GM12878 (cell line): ENCODE results near the gene B4GALT3. TPM values are rescaled to one million over a fixed set of nuclear protein-coding genes. Genes with fewer than 3 reads are reported as not detected.

Source experiments
- ATAC-seq: fragments of 200-7000 bp; cut with Tn5 transposase; 3 replicates; pipeline ENCODE4 v1.9.1; 2020; ENCODE audit warnings: mild to moderate bottlenecking, moderate library complexity
- BruUV-seq: library from RNA; stranded (reverse); fragments of 400-500 nt; replicated peaks from 2 replicates; lab custom pipeline; 2021; lab: Mats Ljungman, UMichigan
- CTCF ChIA-PET: fragments of 300-600 bp; sonication (Branson Sonifier 250); formaldehyde crosslinking; extraction: SDS; loops from one replicate; lab custom pipeline; 2021; ENCODE audit warnings: inconsistent platforms; lab: Yijun Ruan, JAX
- POLR2A ChIA-PET: fragments of 350-600 bp; formaldehyde crosslinking; extraction: SDS; loops from one replicate; lab custom pipeline; 2021; ENCODE audit warnings: inconsistent platforms; lab: Charles Lee
- RAD21 ChIA-PET: fragments of 300-600 bp; sonication (Branson Sonifier 250); formaldehyde crosslinking; loops from one replicate; lab custom pipeline; 2023; ENCODE audit warnings: antibody characterized with exemption; ENCODE audit not compliant: unreplicated experiment; lab: Charles Lee
- SMC1A ChIA-PET: fragments of 300-600 bp; sonication (Branson Sonifier 250); formaldehyde crosslinking; loops from one replicate; lab custom pipeline; 2023; ENCODE audit not compliant: unreplicated experiment, uncharacterized antibody; lab: Charles Lee
- DNase-seq: peaks from one replicate; pipeline ENCODE4 v3.0.0-alpha.2; 2011; ENCODE audit warnings: low read depth, low spot score
- FAIRE-seq: peaks from 3 replicates; lab custom pipeline; 2011; peaks lifted over from hg19 to GRCh38; lab: Jason Lieb, UNC
- H2AFZ ChIP-seq: 2 replicates; pipeline ENCODE4 v1.6.0; 2011; ENCODE audit warnings: low read depth, low read length, control low read depth; ENCODE audit not compliant: control insufficient read depth
- H3K27ac ChIP-seq: 2 replicates; pipeline ENCODE4 v1.5.1; 2011; ENCODE audit warnings: control low read depth; ENCODE audit not compliant: control insufficient read depth, insufficient read depth
- H3K27me3 ChIP-seq, 2 experiments: replicated peaks in 1 of 2; 2 replicates each; pipeline versions ENCODE4 v1.6.0 to v1.6.1; 2011; ENCODE audit warnings: low read length in 1 of 2; ENCODE audit not compliant: control insufficient read depth in 2 of 2, insufficient read depth in 2 of 2
- H3K36me3 ChIP-seq, 2 experiments: 2 replicates each; pipeline ENCODE4 v1.5.1; 2011; ENCODE audit warnings: low read length in 1 of 2; ENCODE audit not compliant: control insufficient read depth in 2 of 2, insufficient read depth in 2 of 2
- H3K4me1 ChIP-seq: 2 replicates; pipeline ENCODE4 v1.6.1; 2011; ENCODE audit warnings: mild to moderate bottlenecking, low read length, moderate library complexity, mixed read lengths; ENCODE audit not compliant: control insufficient read depth, insufficient read depth
- H3K4me2 ChIP-seq: 2 replicates; pipeline ENCODE4 v1.6.0; 2011; ENCODE audit warnings: control low read depth; ENCODE audit not compliant: control insufficient read depth, insufficient read depth
- H3K4me3 ChIP-seq: fragments of 200-600 bp; sonication (generic); 2 replicates; pipeline ENCODE4 v1.5.1; 2016
- H3K79me2 ChIP-seq: 2 replicates; pipeline ENCODE4 v1.6.0; 2011; ENCODE audit warnings: low read length; ENCODE audit not compliant: control insufficient read depth, insufficient read depth
- H3K9ac ChIP-seq: 2 replicates; pipeline ENCODE4 v1.8.0; 2011; ENCODE audit warnings: low read length, control low read depth, mixed read lengths; ENCODE audit not compliant: control insufficient read depth, insufficient read depth
- H3K9me3 ChIP-seq: replicated peaks from 3 replicates; pipeline ENCODE4 v1.5.1; 2011; ENCODE audit warnings: mild to moderate bottlenecking, low read length; ENCODE audit not compliant: control insufficient read depth, insufficient read depth
- H4K20me1 ChIP-seq: 2 replicates; pipeline ENCODE4 v1.6.0; 2011; ENCODE audit not compliant: control insufficient read depth, insufficient read depth
- CHD2 ChIP-seq: IDR thresholded peaks from 2 replicates; pipeline ENCODE4 v1.6.1; 2011; ENCODE audit warnings: low read depth, low read length, improper control_type of control experiment, borderline replicate concordance
- GATAD2B ChIP-seq: fragments of 450-650 bp; conservative IDR thresholded peaks from 2 replicates; pipeline ENCODE4 v1.6.1; 2017; ENCODE audit warnings: low read depth, mild to moderate bottlenecking, moderate library complexity
- KAT2A ChIP-seq: conservative IDR thresholded peaks from 2 replicates; pipeline ENCODE4 v1.6.1; 2011; ENCODE audit warnings: low read depth, low read length; ENCODE audit not compliant: control insufficient read depth
- NRF1 ChIP-seq: conservative IDR thresholded peaks from 2 replicates; pipeline ENCODE4 v1.6.1; 2011; ENCODE audit warnings: mild to moderate bottlenecking, low read depth, low read length, improper control_type of control experiment
- TCF7 ChIP-seq: IDR thresholded peaks from 2 replicates; pipeline ENCODE4 v1.6.1; 2014; ENCODE audit warnings: antibody characterized with exemption, borderline replicate concordance
- ZBED1 ChIP-seq: IDR thresholded peaks from 2 replicates; pipeline ENCODE4 v1.6.1; 2016; ENCODE audit warnings: borderline replicate concordance
- ZNF207 ChIP-seq: fragments of 450-650 bp; IDR thresholded peaks from 2 replicates; pipeline ENCODE4 v1.6.1; 2014; ENCODE audit warnings: antibody characterized with exemption, mild to moderate bottlenecking, borderline replicate concordance
- WGBS: methylation state at CpG from one replicate; pipeline ENCODE4 v1.1.6; 2016; ENCODE audit warnings: low lambda C conversion rate; ENCODE audit not compliant: insufficient replicate concordance, insufficient coverage; ENCODE audit errors: missing lambda C conversion rate; 5-methylcytosine and 5-hydroxymethylcytosine counted together
- in situ Hi-C: fragments of 300-500 bp; cut with MboI; formaldehyde crosslinking; loops from 9 replicates; pipeline ENCODE4 v1.14.3; 2018; ENCODE audit warnings: mixed read lengths
- intact Hi-C: fragments of 100-400 bp; cut with micrococcal nuclease; formaldehyde crosslinking; loops from one replicate; pipeline ENCODE4 v1.14.2; 2022; ENCODE audit not compliant: unreplicated experiment
- polyA plus RNA-seq, 11 experiments: library from polyadenylated mRNA; depleted of rRNA in 4 of 11; unstranded in 6 of 11; stranded (reverse) in 5 of 11; fragments of >200 nt; fragmentation: Nextera tagmentation in 4 of 11; fragmentation: Illumina TruSeq in 1 of 11; extraction: Ambion mirVana in 4 of 11; extraction: Trizol in 1 of 11; gene quantifications; 1 replicate in 1 of 11; 2 replicates in 10 of 11; pipeline versions ENCODE4 v1.2.1 to v1.2.3, GENCODE V29; 2011 to 2016; ENCODE audit warnings: inconsistent platforms in 2 of 11, missing spikeins in 2 of 11, low read depth in 1 of 11
- total RNA-seq, 4 experiments: library from RNA; depleted of rRNA in 3 of 4; stranded (reverse); fragments of >200 nt in 3 of 4; fragmentation: Illumina TruSeq in 1 of 4; extraction: Trizol in 1 of 4; gene quantifications; 2 replicates each; pipeline versions ENCODE4 v1.2.1 to v1.2.3, GENCODE V29; 2013 to 2021
- TF ChIP-seq, protein P1 (sequence below): IDR thresholded peaks from 2 replicates; pipeline ENCODE4 v1.6.1; 2012; ENCODE audit warnings: improper control_type of control experiment, low read depth, low read length; ENCODE audit not compliant: insufficient replicate concordance

The B4GALT3 gene
- total and polyA plus RNA-seq, 10 of the 15 experiments (the other 5 are each of a cell fraction or from before 2014, with no cell fraction given), result 27.1 to 58.9 (median 42.6) TPM

DNA sequence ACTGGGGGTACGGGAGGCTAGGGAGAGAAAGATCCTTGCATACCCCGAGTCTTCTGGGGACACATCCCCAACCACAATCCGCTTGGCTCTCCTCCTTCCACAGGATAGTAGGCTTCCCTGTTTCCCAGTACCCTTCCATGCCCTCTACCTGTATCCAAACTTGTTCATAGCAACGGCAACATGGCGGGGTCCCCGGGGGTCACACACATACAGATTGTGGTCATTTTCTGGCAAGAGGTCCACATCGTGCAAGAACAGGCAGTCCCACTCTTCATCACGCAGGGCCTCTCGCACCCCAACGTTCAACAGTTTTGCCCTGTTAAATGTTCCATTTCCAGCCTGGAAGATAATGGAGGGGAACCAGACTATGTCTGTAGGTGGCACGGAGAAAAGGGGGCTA is 3.6 kb downstream of the B4GALT3 start:
- BruUV-seq, result no TSS peak
- ChIA-PET POLR2A (no interaction called here), RAD21 (no interaction called here), CTCF (no interaction called here), SMC1A (no interaction called here)
- in situ Hi-C loops, result no loop called here
- no peaks in the 10 kb centered on the region for H3K27me3 ChIP-seq
- H3K4me3 ChIP-seq, result no peak overlapping the region
- H3K9me3 ChIP-seq, result no peaks in the 10 kb centered on the region
- peaks cover 17 to 30% of the 10 kb centered on the region in 2 experiments for H3K36me3 ChIP-seq
- DNase-seq (no peak), ATAC-seq (no peak), FAIRE-seq (no peak)
- H3K9ac ChIP-seq, result no peak overlapping the region
- 95% methylated on average over 11 of the region's 11 CpGs for WGBS
- H3K79me2 ChIP-seq, result peaks cover 23% of the 10 kb centered on the region
- intact Hi-C loops, result no loop called here
- no peaks in the 10 kb centered on the region for H4K20me1 ChIP-seq
- no peak overlapping the region for H2AFZ ChIP-seq
- no peak overlapping the region for H3K27ac ChIP-seq
- H3K4me2 ChIP-seq, result no peak overlapping the region
- TF ChIP-seq ZNF207 (no peak), CHD2 (no peak), KAT2A (no peak), ZBED1 (no peak), GATAD2B (no peak), TCF7 (no peak), NRF1 (no peak)
- TF ChIP-seq, protein P1, sequence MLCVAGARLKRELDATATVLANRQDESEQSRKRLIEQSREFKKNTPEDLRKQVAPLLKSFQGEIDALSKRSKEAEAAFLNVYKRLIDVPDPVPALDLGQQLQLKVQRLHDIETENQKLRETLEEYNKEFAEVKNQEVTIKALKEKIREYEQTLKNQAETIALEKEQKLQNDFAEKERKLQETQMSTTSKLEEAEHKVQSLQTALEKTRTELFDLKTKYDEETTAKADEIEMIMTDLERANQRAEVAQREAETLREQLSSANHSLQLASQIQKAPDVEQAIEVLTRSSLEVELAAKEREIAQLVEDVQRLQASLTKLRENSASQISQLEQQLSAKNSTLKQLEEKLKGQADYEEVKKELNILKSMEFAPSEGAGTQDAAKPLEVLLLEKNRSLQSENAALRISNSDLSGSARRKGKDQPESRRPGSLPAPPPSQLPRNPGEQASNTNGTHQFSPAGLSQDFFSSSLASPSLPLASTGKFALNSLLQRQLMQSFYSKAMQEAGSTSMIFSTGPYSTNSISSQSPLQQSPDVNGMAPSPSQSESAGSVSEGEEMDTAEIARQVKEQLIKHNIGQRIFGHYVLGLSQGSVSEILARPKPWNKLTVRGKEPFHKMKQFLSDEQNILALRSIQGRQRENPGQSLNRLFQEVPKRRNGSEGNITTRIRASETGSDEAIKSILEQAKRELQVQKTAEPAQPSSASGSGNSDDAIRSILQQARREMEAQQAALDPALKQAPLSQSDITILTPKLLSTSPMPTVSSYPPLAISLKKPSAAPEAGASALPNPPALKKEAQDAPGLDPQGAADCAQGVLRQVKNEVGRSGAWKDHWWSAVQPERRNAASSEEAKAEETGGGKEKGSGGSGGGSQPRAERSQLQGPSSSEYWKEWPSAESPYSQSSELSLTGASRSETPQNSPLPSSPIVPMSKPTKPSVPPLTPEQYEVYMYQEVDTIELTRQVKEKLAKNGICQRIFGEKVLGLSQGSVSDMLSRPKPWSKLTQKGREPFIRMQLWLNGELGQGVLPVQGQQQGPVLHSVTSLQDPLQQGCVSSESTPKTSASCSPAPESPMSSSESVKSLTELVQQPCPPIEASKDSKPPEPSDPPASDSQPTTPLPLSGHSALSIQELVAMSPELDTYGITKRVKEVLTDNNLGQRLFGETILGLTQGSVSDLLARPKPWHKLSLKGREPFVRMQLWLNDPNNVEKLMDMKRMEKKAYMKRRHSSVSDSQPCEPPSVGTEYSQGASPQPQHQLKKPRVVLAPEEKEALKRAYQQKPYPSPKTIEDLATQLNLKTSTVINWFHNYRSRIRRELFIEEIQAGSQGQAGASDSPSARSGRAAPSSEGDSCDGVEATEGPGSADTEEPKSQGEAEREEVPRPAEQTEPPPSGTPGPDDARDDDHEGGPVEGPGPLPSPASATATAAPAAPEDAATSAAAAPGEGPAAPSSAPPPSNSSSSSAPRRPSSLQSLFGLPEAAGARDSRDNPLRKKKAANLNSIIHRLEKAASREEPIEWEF, result no peak
- peaks cover 19% of the 10 kb centered on the region for H3K4me1 ChIP-seq
